GM12891 (cell line): ENCODE data around the gene CYP20A1.
"Not testable (repeated sequence)": the region's sequence is repeated elsewhere in the genome, so short reads cannot be mapped to it uniquely, and the experiment has no call there.

Source experiments
- DNase-seq: peaks from one replicate; pipeline ENCODE4 v3.0.0; 2011; ENCODE audit warnings: low spot score; ENCODE audit not compliant: insufficient read length
- FAIRE-seq: peaks from 2 replicates; lab custom pipeline; 2011; peaks lifted over from hg19 to GRCh38; lab: Jason Lieb, UNC
- PAX5 ChIP-seq: IDR thresholded peaks from 2 replicates; pipeline ENCODE4 v1.6.1; 2011; ENCODE audit warnings: low read length, moderate library complexity, mild to moderate bottlenecking; ENCODE audit not compliant: insufficient read depth, severe bottlenecking
- POLR2A ChIP-seq: IDR thresholded peaks from 2 replicates; pipeline ENCODE4 v1.6.1; 2011; ENCODE audit warnings: low read depth, low read length, control low read depth
- POLR2AphosphoS5 ChIP-seq: IDR thresholded peaks from 2 replicates; pipeline ENCODE4 v1.6.1; 2011; ENCODE audit warnings: low read depth, low read length, control low read depth
- POU2F2 ChIP-seq: IDR thresholded peaks from 2 replicates; pipeline ENCODE4 v1.6.1; 2011; ENCODE audit warnings: low read depth, mild to moderate bottlenecking, control low read depth, low read length, moderate library complexity
- SPI1 ChIP-seq: IDR thresholded peaks from 2 replicates; pipeline ENCODE4 v1.6.1; 2011; ENCODE audit warnings: low read depth, low read length, control low read depth
- TAF1 ChIP-seq: IDR thresholded peaks from 2 replicates; pipeline ENCODE4 v1.6.1; 2011; ENCODE audit warnings: low read depth, low read length, control low read depth

The CYP20A1 gene

DNA sequence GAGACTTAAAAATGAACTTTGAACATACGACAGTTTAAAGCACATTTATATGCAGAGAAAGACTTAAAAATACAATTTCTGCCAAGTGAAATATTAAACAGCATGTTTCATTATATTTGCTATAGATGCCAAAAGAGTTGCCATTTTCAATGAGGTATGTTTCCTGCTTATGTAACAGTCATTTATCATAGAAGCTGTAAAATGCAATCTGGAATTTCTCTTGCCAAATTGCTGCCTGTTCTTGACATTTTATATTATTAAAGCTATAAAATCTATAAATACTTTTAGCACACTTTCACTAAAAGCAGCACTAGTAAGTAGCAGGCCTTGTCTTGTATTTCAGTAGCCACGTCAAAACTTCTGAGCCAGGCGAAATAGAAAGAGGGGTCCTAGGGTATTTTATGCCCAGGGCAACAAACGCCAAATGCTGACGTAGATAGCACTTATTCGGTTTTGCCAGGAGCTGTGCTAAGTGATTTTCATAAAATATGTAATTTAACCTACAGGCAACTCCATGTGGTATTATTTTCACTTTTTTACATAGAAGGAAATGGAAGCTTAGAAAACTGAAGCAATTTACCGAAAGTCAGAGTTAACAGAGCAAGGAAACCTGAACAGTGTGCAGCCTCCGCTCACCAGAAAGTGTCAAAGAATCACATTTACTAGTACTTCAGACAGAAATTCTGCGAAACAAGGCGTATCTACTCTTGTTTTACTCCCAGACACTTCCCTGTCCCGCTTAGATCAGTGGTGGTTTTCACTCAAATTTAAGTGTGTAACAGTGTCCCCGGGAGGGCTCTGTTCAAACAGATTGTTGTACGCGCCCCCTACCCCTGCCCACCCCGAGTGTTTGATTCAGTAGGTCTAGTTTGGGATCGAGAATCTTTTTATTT lies 1.2 kb upstream of the CYP20A1 start:
- FAIRE-seq (no peak), DNase-seq (no peak)
- TF ChIP-seq POU2F2 (no peak), POLR2A (no peak)

DNA sequence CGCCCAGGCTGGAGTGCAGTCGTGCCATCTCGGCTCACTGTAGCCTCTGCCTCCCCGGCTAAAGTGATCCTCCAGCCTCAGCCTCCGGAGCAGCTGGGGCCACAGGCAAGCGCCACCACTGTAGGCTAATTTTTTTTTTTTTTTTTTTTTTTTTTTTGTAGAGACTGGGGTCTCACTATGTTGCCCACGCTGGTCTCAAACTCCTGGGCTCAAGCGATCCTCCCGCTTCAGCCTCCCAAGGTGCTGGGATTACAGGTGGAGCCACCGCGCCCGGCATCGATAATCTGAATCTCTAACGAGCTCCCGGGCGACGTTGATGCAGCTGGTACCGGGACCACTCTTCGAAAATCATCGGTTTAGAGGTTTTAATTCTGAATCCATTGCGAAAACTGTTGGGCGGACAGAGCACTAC lies 520 bp upstream of the CYP20A1 start:
- FAIRE-seq, result no peak
- TF ChIP-seq POLR2A, result no peak
- no peak for TF ChIP-seq POLR2AphosphoS5
- no peak for TF ChIP-seq SPI1
- no peak for TF ChIP-seq PAX5
- TF ChIP-seq TAF1, result no peak
- no peak for TF ChIP-seq POU2F2
- no peak for DNase-seq

DNA sequence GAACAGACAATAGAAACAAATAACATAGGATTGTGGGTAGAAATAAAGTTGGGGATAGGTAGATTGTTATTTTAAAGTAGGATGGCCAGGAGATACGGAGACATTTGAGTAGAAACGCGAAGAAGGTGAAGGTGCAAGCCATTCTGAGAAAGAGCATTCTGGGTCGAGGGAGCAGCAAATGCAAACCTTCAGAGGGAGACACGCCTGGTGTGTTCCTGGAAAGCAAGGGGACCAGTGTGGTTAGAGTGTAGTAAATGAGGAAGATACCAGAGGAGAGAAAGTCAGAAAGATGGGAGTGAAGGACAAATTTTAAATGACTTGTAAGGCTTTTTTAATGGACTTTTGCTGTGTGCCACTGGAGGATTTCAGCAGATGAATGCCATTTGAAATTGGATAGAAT lies 1.7 kb downstream of the CYP20A1 start:
- DNase-seq, result no peak
- TF ChIP-seq SPI1 (no peak), PAX5 (no peak), POLR2AphosphoS5 (no peak)
- no peak for FAIRE-seq

- TF ChIP-seq POLR2AphosphoS5 (no peak), TAF1 (no peak)
- FAIRE-seq, result no peak
- no peak for DNase-seq
These were observed 3.7 kb downstream of the CYP20A1 start for GRCh38 chr2:203242518-203242917.

DNA sequence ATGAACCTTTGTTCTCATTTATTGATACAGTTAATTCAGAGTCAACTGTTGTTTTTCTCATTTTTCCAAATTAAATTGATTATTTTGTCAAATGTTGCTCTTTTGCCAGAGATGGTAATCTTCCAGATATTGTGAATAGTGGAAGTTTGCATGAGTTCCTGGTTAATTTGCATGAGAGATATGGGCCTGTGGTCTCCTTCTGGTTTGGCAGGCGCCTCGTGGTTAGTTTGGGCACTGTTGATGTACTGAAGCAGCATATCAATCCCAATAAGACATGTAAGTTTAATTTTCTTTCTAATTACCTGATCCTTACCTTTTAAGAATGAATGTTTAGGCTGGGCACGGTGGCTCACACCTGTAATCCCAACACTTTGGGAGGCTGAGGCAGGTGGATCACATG lies 7.8 kb downstream of the CYP20A1 start:
- TF ChIP-seq SPI1 (no peak), PAX5 (no peak), TAF1 (no peak), POLR2A (no peak), POU2F2 (no peak), POLR2AphosphoS5 (no peak)

DNA sequence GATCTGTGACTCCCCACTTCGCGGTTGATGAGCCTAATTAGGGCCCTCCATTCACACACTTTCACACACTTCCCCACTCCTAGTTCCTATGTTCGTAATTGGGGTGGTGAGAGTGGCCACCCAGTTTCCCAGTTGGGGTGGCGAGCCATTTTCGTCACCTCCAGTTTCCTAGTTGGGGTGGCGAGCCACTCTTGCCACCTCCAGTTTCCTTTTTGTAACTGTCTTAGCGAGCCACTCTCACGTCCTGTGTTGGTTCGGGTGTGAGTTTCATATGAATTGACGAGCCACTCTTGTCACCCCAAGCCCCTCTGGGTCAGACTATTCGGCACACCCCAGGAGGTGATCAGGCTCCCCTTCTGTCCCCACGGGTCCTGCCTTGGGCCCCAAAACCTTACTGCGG lies 14.0 kb downstream of the CYP20A1 start:
- TF ChIP-seq POU2F2 (no peak), TAF1 (no peak), PAX5 (no peak), POLR2A (no peak), SPI1 (no peak), POLR2AphosphoS5 (no peak)
- FAIRE-seq, result no peak
- no peak for DNase-seq

More for the DNA sequence above, 7.8 kb downstream of the CYP20A1 start:
- DNase-seq (no peak), FAIRE-seq (no peak)

DNA sequence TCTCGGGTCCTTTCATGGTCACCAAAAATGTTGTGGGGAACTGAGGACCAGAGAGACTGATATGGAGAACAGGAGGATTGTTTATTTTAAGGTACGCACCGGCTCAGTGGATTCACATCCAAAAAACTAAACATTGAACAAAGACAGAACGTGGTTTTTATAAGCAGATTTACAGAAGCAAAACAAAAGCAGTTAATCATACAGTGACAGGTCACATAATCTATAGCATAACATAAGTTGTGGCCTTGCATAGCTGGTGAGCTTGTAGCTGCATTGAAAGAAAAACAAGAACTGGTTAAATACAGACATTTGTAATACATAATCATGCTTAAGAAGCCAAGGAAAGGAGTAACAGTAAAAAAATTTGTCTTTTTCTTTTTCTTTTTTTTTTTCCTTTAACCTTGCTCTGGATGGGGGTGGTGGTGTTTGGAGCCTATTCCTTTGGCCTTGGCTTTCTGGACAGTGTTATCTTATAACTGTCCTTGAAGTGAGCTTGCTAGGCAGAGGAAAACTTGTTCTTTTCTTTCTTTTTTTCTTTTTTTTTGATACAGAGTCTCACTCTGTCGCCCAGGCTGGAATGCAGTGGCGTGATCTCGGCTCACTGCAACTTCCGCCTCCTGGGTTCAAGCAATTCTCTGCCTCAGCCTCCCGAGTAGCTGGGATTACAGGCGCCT lies 14.7 kb downstream of the CYP20A1 start:
- FAIRE-seq, result not testable (repeated sequence)

GRCh38 chr2:203261326-203262159 lies 22.7 kb downstream of the CYP20A1 start:
- DNase-seq (no peak), FAIRE-seq (no peak)
- TF ChIP-seq SPI1, result no peak
- TF ChIP-seq POU2F2, result no peak
- TF ChIP-seq POLR2AphosphoS5, result no peak
- TF ChIP-seq TAF1, result no peak
- no peak for TF ChIP-seq POLR2A
- no peak for TF ChIP-seq PAX5

More for the DNA sequence above, 14.7 kb downstream of the CYP20A1 start:
- DNase-seq, result not testable (repeated sequence)

- no peak for DNase-seq
- no peak for FAIRE-seq
- TF ChIP-seq POLR2A, result no peak
These were observed 40.5 kb downstream of the CYP20A1 start for GRCh38 chr2:203279288-203279687.

- FAIRE-seq (no peak), DNase-seq (no peak)
- TF ChIP-seq TAF1 (no peak), POU2F2 (no peak), POLR2AphosphoS5 (no peak), SPI1 (no peak), POLR2A (no peak), PAX5 (no peak)
These were observed 41.7 kb downstream of the CYP20A1 start for GRCh38 chr2:203280428-203281064.
